CD4-positive, CD25-positive, alpha-beta regulatory T cell (primary cell): ENCODE measurements around the gene INPPL1. TPM values are rescaled to one million over a fixed set of nuclear protein-coding genes. Genes with fewer than 3 reads are reported as not detected.
"Not testable (repeated sequence)": the region's sequence is repeated elsewhere in the genome, so short reads cannot be mapped to it uniquely, and the experiment has no call there.

Source experiments
- ATAC-seq, 2 donors: fragments of 150-1000 bp; cut with Tn5 transposase; one replicate each; pipeline ENCODE4 v1.10.0; 2021; ENCODE audit warnings: low read depth in 2 of 2, moderate number of reproducible peaks in 2 of 2, moderate library complexity in 1 of 2
- DNase-seq, 3 donors: peaks; one replicate each; pipeline versions ENCODE4 v3.0.0 to v3.0.0-alpha.2; 2012 to 2022; ENCODE audit warnings: mixed read lengths in 1 of 3
- H3K27ac ChIP-seq: one replicate; pipeline ENCODE4 v1.7.0; 2013; ENCODE audit warnings: mild to moderate bottlenecking, low read length; ENCODE audit not compliant: insufficient read depth, poor library complexity, severe bottlenecking
- H3K27me3 ChIP-seq: one replicate; pipeline ENCODE4 v1.7.0; 2013; ENCODE audit warnings: low read length; ENCODE audit not compliant: control insufficient read depth, insufficient read depth
- H3K36me3 ChIP-seq: one replicate; pipeline ENCODE4 v1.7.0; 2013; ENCODE audit warnings: mild to moderate bottlenecking, low read length, moderate library complexity; ENCODE audit not compliant: control insufficient read depth, insufficient read depth
- H3K4me1 ChIP-seq: 2 replicates; pipeline ENCODE4 v1.7.0; 2013; ENCODE audit warnings: mild to moderate bottlenecking, low read length; ENCODE audit not compliant: insufficient read depth, control insufficient read depth, poor library complexity, severe bottlenecking
- H3K4me3 ChIP-seq: one replicate; pipeline ENCODE4 v1.7.0; 2013; ENCODE audit warnings: low read depth, mild to moderate bottlenecking, low read length, moderate library complexity
- H3K9me3 ChIP-seq, 2 experiments: 1 replicate in 1 of 2; 2 replicates in 1 of 2; pipeline ENCODE4 v1.7.0; 2013; ENCODE audit warnings: low read length in 2 of 2, mild to moderate bottlenecking in 1 of 2, moderate library complexity in 1 of 2; ENCODE audit not compliant: control insufficient read depth in 2 of 2
- H3K27ac Mint-ChIP-seq, 3 donors: one replicate each; pipeline ENCODE4 v1.8.0; 2020 to 2022; ENCODE audit warnings: mild to moderate bottlenecking in 3 of 3, mixed read lengths in 3 of 3, moderate library complexity in 2 of 3
- H3K27me3 Mint-ChIP-seq: one replicate; pipeline ENCODE4 v1.8.0; 2022; ENCODE audit warnings: mild to moderate bottlenecking, mixed read lengths
- H3K36me3 Mint-ChIP-seq: one replicate; pipeline ENCODE4 v1.8.0; 2020; ENCODE audit warnings: mixed read lengths
- H3K4me1 Mint-ChIP-seq, 4 donors: one replicate each; pipeline ENCODE4 v1.8.0; 2020 to 2022; ENCODE audit warnings: mixed read lengths in 4 of 4, mild to moderate bottlenecking in 1 of 4
- H3K4me3 Mint-ChIP-seq, 4 donors: one replicate each; pipeline ENCODE4 v1.8.0; 2020 to 2022; ENCODE audit warnings: mild to moderate bottlenecking in 4 of 4, mixed read lengths in 4 of 4, moderate library complexity in 3 of 4
- H3K9me3 Mint-ChIP-seq, 7 donors: one replicate each; pipeline ENCODE4 v1.8.0; 2020 to 2022; ENCODE audit warnings: mixed read lengths in 7 of 7, mild to moderate bottlenecking in 3 of 7, moderate library complexity in 2 of 7
- polyA plus RNA-seq, 4 donors: library from polyadenylated mRNA; unstranded; fragments of 300-500 nt; fragmentation: Illumina TruSeq; gene quantifications; one replicate each; pipeline ENCODE4 v1.2.3, GENCODE V29; 2021
- total RNA-seq: library from RNA; stranded (reverse); gene quantifications from one replicate; pipeline ENCODE4 v1.2.3, GENCODE V29; 2022

INPPL1 gene
- total and polyA plus RNA-seq, 5 donors from 2014 or later: 3.6 to 101 (median 4.3) TPM

DNA sequence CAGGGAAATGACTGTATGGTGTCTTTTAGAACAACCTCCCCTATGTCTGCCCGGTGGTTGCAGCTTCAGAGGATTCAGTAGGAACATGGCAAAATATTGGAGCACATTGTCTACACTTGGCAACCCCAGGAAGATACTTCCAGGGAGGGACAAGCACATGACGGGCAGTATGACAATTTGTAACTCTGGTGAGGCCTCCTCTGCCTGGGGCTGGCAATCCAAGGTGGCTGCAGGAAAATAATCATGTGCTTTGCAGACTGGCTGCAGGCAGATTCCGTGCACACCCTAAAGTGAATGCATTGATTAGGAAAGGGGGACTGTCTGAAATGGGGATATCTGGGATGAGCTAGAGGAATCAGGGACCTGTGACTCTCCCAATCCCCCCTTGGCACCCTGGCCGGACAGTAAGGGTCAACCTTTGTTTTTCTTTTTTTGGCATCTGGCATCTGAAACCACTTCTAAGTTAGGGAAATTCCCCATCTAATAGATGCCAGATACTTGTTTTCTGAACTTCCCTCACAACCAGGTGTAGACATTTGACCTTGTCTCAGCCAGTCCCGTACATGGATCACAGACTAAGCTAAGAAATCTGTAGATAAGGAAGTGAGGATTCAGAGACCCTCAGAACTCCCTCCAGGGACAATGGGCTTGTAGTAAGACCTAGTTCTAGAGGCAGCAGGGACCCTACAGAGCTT, 29.9 kb downstream of the INPPL1 start:
- Mint-ChIP-seq H3K27ac (no peak overlapping the region), H3K27me3 (peaks cover 34% of the 10 kb centered on the region), H3K4me3 (no peak overlapping the region), H3K9me3 (peaks cover 0 to 1% (median 0%) of the 10 kb centered on the region in 7 donors), H3K4me1 (no peaks in the 10 kb centered on the region), H3K36me3 (no peaks in the 10 kb centered on the region)
- H3K27ac ChIP-seq: no peak overlapping the region
- no peak for ATAC-seq
- no peak for DNase-seq
- no peak overlapping the region for H3K4me3 ChIP-seq
- H3K4me1 ChIP-seq: no peaks in the 10 kb centered on the region
- H3K27me3 ChIP-seq: peaks cover 12% of the 10 kb centered on the region
- H3K9me3 ChIP-seq: no peaks in the 10 kb centered on the region
- no peaks in the 10 kb centered on the region for H3K36me3 ChIP-seq

DNA sequence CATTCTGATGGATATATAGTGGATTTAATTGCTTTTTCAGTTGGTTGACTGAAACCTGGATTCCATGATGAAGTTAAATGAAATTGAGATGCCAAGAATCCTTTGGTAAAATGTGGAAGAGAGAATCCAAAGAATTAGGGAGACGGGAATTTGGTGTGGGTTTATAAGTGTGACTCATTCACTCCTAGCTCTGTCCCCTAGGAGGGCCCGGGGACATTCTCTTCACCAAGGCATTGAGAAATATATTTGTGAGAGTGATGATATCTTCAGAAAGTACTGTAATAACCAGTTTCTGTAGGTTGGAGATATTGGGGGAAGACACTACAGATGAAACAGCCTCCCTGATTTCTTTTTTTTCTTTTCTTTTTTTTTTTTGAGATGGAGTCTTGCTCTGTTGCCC, 33.0 kb downstream of the INPPL1 start:
- Mint-ChIP-seq H3K4me1 (peaks cover 0 to 2% (median 0%) of the 10 kb centered on the region in 4 donors), H3K4me3 (no peak overlapping the region), H3K9me3 (peaks cover 0 to 1% (median 0%) of the 10 kb centered on the region in 7 donors), H3K36me3 (no peaks in the 10 kb centered on the region), H3K27me3 (peaks cover 24% of the 10 kb centered on the region), H3K27ac (no peak overlapping the region)
- no peaks in the 10 kb centered on the region for H3K36me3 ChIP-seq
- H3K27ac ChIP-seq: no peak overlapping the region
- H3K4me1 ChIP-seq: no peaks in the 10 kb centered on the region
- H3K27me3 ChIP-seq: peaks cover 13% of the 10 kb centered on the region
- no peaks in the 10 kb centered on the region for H3K9me3 ChIP-seq
- H3K4me3 ChIP-seq: no peak overlapping the region
- DNase-seq: no peak
- ATAC-seq: no peak

DNA sequence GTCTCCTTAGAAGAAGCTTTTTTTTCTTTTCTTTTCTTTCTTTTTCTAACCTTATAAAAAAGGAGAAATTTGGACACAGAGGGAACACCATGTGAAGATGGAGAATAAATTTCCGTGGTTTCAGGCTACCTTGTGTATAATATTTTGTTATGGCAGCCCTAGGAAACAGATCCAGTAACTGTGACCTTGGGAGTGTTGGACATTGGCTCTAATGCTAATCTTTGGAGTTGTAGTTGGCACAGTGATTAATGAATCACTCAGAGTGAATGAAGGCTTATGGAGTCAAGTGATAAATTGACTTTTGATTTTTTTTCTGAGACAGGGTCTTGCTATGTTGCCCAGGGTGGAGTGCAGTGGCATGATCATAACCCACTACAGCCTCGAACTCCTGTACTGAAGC, 34.9 kb downstream of the INPPL1 start:
- Mint-ChIP-seq H3K9me3 (peaks cover 0 to 1% (median 0%) of the 10 kb centered on the region in 7 donors), H3K4me1 (peaks cover 0 to 2% (median 0%) of the 10 kb centered on the region in 4 donors), H3K4me3 (no peak overlapping the region), H3K27me3 (peaks cover 34% of the 10 kb centered on the region), H3K27ac (no peak overlapping the region), H3K36me3 (no peaks in the 10 kb centered on the region)
- no peaks in the 10 kb centered on the region for H3K9me3 ChIP-seq
- H3K4me3 ChIP-seq: no peak overlapping the region
- no peaks in the 10 kb centered on the region for H3K36me3 ChIP-seq
- DNase-seq (no peak), ATAC-seq (no peak)
- H3K27me3 ChIP-seq: peaks cover 9% of the 10 kb centered on the region
- H3K4me1 ChIP-seq: no peaks in the 10 kb centered on the region
- H3K27ac ChIP-seq: no peak overlapping the region

DNA sequence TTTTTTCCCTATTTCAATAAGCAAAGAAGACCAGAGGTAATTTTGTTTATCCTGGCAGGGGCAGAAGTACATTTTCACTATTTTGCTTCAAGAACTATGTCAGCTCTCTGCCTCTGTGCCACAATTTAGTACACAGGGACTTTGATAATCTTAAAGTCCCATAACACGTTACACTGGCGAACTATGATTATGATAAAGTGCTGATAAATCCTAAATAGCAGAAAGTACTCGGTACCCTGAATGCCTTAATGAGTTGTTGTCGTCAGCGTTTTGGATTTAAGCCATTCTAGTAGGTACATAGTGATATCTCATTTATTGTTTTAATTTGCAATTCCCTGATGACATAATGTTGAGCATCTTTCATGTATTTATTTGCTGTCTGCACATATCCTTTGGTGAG, 36.0 kb downstream of the INPPL1 start:
- H3K27ac Mint-ChIP-seq: no peak overlapping the region
- Histone ChIP-seq H3K4me1 (no peaks in the 10 kb centered on the region), H3K9me3 (no peaks in the 10 kb centered on the region), H3K36me3 (no peaks in the 10 kb centered on the region), H3K27me3 (peaks cover 5% of the 10 kb centered on the region), H3K27ac (no peak overlapping the region), H3K4me3 (no peak overlapping the region)
- peaks cover 0 to 2% (median 0%) of the 10 kb centered on the region in 4 donors for H3K4me1 Mint-ChIP-seq
- peaks cover 31% of the 10 kb centered on the region for H3K27me3 Mint-ChIP-seq
- no peaks in the 10 kb centered on the region for H3K9me3 Mint-ChIP-seq
- ATAC-seq (no peak), DNase-seq (no peak)
- H3K4me3 Mint-ChIP-seq: no peak overlapping the region
- H3K36me3 Mint-ChIP-seq: no peaks in the 10 kb centered on the region

DNA sequence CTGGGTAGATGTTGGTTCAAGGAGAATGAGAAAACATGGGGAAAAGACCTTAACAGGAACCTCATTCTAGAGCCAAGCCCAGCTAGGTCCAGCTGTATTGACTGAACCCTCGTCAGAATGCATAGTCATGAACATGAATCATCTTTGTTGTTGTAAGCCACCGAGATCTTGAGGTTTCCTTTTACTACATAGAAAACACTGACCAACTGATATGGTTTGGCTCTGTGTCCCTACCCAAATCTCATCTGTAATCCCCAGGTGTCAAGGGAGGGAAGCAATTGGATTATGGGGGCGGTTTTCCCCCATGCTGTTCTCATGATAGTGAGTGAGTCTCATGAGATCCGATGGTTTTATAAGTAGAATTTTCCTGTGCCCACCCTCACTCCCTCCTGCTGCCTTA, 38.8 kb downstream of the INPPL1 start:
- no peaks in the 10 kb centered on the region for H3K9me3 Mint-ChIP-seq
- H3K27me3 Mint-ChIP-seq: peaks cover 42% of the 10 kb centered on the region
- no peaks in the 10 kb centered on the region for H3K36me3 Mint-ChIP-seq
- Histone ChIP-seq H3K4me3 (no peak overlapping the region), H3K27ac (no peak overlapping the region), H3K9me3 (no peaks in the 10 kb centered on the region), H3K4me1 (no peaks in the 10 kb centered on the region), H3K36me3 (no peaks in the 10 kb centered on the region), H3K27me3 (peaks cover 8% of the 10 kb centered on the region)
- ATAC-seq (no peak), DNase-seq (no peak)
- H3K4me3 Mint-ChIP-seq: no peak overlapping the region
- H3K4me1 Mint-ChIP-seq: peaks cover 0 to 2% (median 0%) of the 10 kb centered on the region in 4 donors
- no peak overlapping the region for H3K27ac Mint-ChIP-seq

DNA sequence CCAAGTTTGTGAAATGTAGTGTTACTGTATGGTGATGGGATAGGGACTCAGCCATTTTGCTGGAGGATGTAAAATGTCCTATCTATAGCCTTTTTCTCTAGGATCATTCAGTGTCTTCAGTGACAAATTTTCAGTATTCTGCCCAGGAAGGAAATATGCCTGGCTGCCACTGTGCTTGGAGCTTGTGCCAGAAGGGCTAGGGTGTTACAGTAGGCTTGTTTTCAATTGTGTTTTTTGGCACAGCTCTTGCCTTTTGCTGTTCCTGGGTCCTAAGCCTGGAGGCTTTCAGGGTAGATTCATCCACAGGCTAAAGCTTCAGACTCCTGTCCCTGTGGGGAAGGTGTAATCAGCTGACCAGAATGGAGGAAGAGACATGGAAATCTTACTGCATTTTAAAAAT, 41.4 kb downstream of the INPPL1 start:
- H3K27me3 Mint-ChIP-seq: peaks cover 44% of the 10 kb centered on the region
- H3K36me3 ChIP-seq: no peaks in the 10 kb centered on the region
- H3K9me3 Mint-ChIP-seq: no peaks in the 10 kb centered on the region
- H3K9me3 ChIP-seq: no peaks in the 10 kb centered on the region
- no peak overlapping the region for H3K27ac ChIP-seq
- peaks cover 3% of the 10 kb centered on the region for H3K36me3 Mint-ChIP-seq
- H3K27me3 ChIP-seq: peaks cover 7% of the 10 kb centered on the region
- DNase-seq (no peak), ATAC-seq (no peak)
- no peaks in the 10 kb centered on the region for H3K4me1 ChIP-seq
- H3K4me3 Mint-ChIP-seq: no peak overlapping the region
- H3K27ac Mint-ChIP-seq: peak overlapping the region in 1 of 3 donors; percentile 62
- peaks cover 0 to 6% (median 3%) of the 10 kb centered on the region in 4 donors for H3K4me1 Mint-ChIP-seq
- H3K4me3 ChIP-seq: no peak overlapping the region

DNA sequence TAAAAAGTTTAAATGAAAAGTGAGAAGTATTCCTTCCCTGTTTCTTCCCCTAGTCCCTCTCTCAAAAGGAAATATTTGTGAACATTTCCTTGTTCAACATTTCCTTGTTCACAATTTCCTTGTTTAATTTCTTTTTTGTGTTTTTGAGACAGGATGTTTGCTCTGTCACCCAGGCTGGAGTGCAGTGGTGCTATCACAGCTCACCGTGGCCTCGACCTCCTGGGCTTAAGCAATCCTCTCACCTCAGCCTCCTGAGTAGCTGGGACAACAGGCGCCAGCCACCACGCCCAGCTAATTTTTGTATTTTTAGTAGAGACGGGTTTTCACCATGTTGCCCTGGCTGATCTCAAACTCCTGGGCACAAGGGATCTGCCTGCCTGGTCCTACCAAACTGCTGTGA, 42.4 kb downstream of the INPPL1 start:
- not testable (repeated sequence) for DNase-seq, ATAC-seq, H3K27ac Mint-ChIP-seq, H3K36me3 Mint-ChIP-seq, H3K36me3 ChIP-seq, H3K4me1 Mint-ChIP-seq, H3K27me3 ChIP-seq, H3K4me3 ChIP-seq, H3K4me3 Mint-ChIP-seq, H3K9me3 ChIP-seq, H3K27ac ChIP-seq, H3K9me3 Mint-ChIP-seq, H3K4me1 ChIP-seq
- H3K27me3 Mint-ChIP-seq: peaks cover 44% of the 10 kb centered on the region

DNA sequence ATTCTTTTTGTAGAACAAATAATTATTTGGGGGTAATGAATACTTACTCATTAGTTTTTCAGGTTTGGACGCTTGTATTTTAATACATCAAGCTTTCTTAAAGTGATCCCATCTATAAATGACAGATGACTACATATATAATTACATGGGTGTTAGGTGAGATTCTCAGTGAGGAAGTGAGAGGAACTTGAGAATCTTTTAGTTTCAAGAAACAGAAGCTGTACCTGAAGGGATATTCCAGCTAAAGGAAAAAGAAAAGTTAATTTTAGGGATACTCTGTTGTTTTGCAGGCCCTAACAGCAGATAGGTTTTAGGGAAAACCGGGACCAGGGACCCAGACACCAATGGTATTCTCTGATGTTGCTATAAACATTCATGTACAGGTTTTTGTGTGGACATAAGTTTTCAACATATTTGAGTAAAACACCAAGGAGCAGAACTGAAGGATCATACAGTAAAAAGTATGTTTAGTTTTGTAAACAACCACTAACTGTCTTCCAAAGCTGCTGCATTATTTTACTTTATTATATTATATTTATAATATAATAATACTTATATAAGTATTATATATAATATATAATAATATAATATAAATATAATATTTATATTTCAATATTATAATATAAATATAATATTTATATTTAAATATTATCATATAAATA, 43.5 kb downstream of the INPPL1 start:
- no peaks in the 10 kb centered on the region for H3K36me3 ChIP-seq
- Mint-ChIP-seq H3K27ac (no peak overlapping the region), H3K4me1 (peaks cover 0 to 6% (median 2%) of the 10 kb centered on the region in 4 donors), H3K27me3 (peaks cover 38% of the 10 kb centered on the region), H3K4me3 (peak overlapping the region in 1 of 4 donors; percentile 29), H3K36me3 (peaks cover 3% of the 10 kb centered on the region), H3K9me3 (no peaks in the 10 kb centered on the region)
- no peak overlapping the region for H3K4me3 ChIP-seq
- no peaks in the 10 kb centered on the region for H3K4me1 ChIP-seq
- H3K27me3 ChIP-seq: peaks cover 7% of the 10 kb centered on the region
- H3K9me3 ChIP-seq: no peaks in the 10 kb centered on the region
- no peak for DNase-seq
- no peak overlapping the region for H3K27ac ChIP-seq
- no peak for ATAC-seq
